ENCODE measurements around the gene SFTPB.

DNA sequence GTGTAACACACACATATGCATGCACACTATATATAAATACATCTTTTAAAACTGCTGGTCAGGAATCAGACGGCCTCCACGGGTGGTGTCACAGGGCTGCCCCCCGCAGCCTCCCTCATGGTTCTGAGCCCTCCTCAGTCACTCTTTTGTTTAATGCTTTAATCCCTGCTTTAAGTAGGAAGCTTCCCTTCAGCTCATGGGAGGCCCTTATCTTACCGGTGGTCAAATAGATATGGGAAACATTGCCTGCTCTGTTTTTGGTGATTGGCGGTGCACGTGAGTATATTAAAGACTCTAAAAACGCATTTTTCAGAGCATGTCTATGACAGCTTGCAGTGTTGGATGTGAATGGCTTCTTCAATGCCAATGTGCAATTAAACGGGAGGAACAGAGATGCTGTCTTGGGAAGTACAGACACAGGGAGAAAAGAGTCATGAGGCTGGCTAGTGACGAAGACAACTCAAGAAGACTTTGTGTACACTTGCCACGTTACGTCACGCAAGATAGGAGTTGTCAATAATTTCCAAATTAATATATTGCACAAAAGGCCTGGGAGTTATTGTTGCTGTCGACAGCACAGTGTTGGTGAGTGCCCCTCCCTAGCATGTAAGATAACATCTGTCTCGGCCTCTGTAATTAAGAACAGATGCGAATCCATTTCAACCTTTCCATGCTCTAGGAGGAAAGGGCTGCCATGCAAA is 49.5 kb upstream of the SFTPB start:
- TF ChIP-seq, protein P1, sequence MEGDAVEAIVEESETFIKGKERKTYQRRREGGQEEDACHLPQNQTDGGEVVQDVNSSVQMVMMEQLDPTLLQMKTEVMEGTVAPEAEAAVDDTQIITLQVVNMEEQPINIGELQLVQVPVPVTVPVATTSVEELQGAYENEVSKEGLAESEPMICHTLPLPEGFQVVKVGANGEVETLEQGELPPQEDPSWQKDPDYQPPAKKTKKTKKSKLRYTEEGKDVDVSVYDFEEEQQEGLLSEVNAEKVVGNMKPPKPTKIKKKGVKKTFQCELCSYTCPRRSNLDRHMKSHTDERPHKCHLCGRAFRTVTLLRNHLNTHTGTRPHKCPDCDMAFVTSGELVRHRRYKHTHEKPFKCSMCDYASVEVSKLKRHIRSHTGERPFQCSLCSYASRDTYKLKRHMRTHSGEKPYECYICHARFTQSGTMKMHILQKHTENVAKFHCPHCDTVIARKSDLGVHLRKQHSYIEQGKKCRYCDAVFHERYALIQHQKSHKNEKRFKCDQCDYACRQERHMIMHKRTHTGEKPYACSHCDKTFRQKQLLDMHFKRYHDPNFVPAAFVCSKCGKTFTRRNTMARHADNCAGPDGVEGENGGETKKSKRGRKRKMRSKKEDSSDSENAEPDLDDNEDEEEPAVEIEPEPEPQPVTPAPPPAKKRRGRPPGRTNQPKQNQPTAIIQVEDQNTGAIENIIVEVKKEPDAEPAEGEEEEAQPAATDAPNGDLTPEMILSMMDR (IDR thresholded peaks at IDR 0.05): no peak
- TF ChIP-seq EZH2phosphoT487 (IDR thresholded peaks at IDR 0.05) (no peak), EZH2 (IDR thresholded peaks at IDR 0.05) (no peak)
